Osteocyte (in vitro differentiated cells): Measurements from ENCODE around the gene KRTAP12-3. TPM values are rescaled to one million over a fixed set of nuclear protein-coding genes. Genes with fewer than 3 reads are reported as not detected.
"Not testable (repeated sequence)": the region's sequence is repeated elsewhere in the genome, so short reads cannot be mapped to it uniquely, and the experiment has no call there.

Source experiments
- DNase-seq: peaks from one replicate; pipeline ENCODE4 v3.0.0; 2021; ENCODE audit warnings: mixed read lengths; ENCODE audit not compliant: unreplicated experiment; ENCODE audit errors: extremely low spot score
- H3K27ac Mint-ChIP-seq: one replicate; pipeline ENCODE4 v1.8.0; 2021; ENCODE audit warnings: mild to moderate bottlenecking, mixed read lengths; ENCODE audit not compliant: unreplicated experiment
- H3K27me3 Mint-ChIP-seq: one replicate; pipeline ENCODE4 v1.8.0; 2021; ENCODE audit warnings: mixed read lengths; ENCODE audit not compliant: unreplicated experiment
- H3K36me3 Mint-ChIP-seq: one replicate; pipeline ENCODE4 v1.8.0; 2021; ENCODE audit warnings: mixed read lengths; ENCODE audit not compliant: unreplicated experiment
- H3K4me1 Mint-ChIP-seq: one replicate; pipeline ENCODE4 v1.8.0; 2021; ENCODE audit warnings: mixed read lengths; ENCODE audit not compliant: unreplicated experiment
- H3K4me3 Mint-ChIP-seq: one replicate; pipeline ENCODE4 v1.8.0; 2021; ENCODE audit warnings: mild to moderate bottlenecking, moderate library complexity, mixed read lengths; ENCODE audit not compliant: unreplicated experiment
- H3K9me3 Mint-ChIP-seq: one replicate; pipeline ENCODE4 v1.8.0; 2021; ENCODE audit warnings: mixed read lengths; ENCODE audit not compliant: unreplicated experiment
- CTCF ChIP-seq: fragments of 200-600 bp; sonication (generic); IDR thresholded peaks from 2 replicates; pipeline ENCODE4 v1.5.0; 2021; ENCODE audit warnings: antibody characterized with exemption, mild to moderate bottlenecking, moderate library complexity
- total RNA-seq: library from RNA; stranded (reverse); gene quantifications from 2 replicates; pipeline ENCODE4 v1.2.1, GENCODE V29; 2021

KRTAP12-3 gene
- total RNA-seq, 1 donor from 2014 or later, result not detected

DNA sequence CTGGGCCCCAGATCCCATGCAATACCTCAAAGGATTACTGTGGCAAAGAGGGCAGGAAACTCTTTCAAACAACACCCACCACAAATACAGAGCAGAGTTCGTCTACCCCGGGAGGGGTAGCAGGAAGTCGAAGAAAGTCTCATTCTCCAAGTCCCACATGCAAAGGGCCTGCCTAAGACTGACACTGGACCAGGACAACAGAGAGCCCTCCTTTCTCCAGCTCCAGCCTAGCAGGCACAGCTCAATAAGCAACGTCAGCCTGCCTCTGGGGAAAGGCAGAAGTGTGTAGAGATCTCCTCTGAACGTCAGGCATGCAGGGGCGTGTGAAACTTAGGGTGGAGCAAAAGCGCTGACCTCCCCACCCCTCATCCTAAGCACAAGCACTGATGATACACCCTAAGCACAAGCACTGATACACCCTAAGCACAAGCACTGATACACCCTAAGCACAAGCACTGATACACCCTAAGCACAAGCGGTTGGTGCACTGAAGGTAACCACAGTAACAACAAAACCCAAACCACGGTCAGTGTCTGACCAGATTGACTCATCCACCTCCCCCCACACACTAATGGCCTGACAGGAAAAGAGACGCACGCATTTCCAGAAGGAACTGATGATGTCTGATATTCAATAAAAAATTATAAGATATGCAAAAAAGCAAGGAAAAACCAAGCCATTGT lies 1.3 kb downstream of the KRTAP12-3 start:
- peak; percentile 57 for DNase-seq
- no peaks in the 10 kb centered on the region for H3K4me1 Mint-ChIP-seq
- H3K9me3 Mint-ChIP-seq, result peaks cover 11% of the 10 kb centered on the region
- H3K27me3 Mint-ChIP-seq, result peaks cover 38% of the 10 kb centered on the region
- H3K4me3 Mint-ChIP-seq, result no peak overlapping the region
- no peak for TF ChIP-seq CTCF
- no peaks in the 10 kb centered on the region for H3K36me3 Mint-ChIP-seq
- no peak overlapping the region for H3K27ac Mint-ChIP-seq

DNA sequence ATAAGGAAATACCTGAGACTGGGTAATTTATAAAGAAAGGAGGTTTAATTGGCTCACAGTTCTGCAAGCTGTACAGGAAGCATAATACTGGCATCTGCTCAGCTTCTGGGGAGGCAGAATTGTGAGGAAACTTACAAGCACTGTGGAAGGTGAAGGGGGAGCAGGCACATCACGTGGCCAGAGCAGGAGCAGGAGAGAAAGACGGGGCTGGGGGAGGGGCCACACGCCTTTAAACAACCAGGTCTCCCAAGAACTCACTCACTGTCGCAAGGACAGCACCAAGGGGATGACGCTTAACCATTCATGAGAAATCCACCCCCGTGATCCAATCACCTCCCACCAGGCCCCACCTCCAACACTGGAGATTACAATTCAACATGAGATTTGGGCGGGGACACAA lies 3.8 kb downstream of the KRTAP12-3 start:
- peaks cover 40% of the 10 kb centered on the region for H3K27me3 Mint-ChIP-seq
- DNase-seq, result peak; percentile 63
- not testable (repeated sequence) for H3K27ac Mint-ChIP-seq, H3K36me3 Mint-ChIP-seq, H3K4me1 Mint-ChIP-seq, H3K9me3 Mint-ChIP-seq, H3K4me3 Mint-ChIP-seq

GRCh38 chr21:44664691-44665090 lies 7.0 kb downstream of the KRTAP12-3 start:
- peaks cover 8% of the 10 kb centered on the region for H3K9me3 Mint-ChIP-seq
- peaks cover 48% of the 10 kb centered on the region for H3K27me3 Mint-ChIP-seq
- H3K4me1 Mint-ChIP-seq, result no peaks in the 10 kb centered on the region
- H3K36me3 Mint-ChIP-seq, result no peaks in the 10 kb centered on the region
- TF ChIP-seq CTCF, result no peak
- DNase-seq, result peak; percentile 72
- no peak overlapping the region for H3K27ac Mint-ChIP-seq
- no peak overlapping the region for H3K4me3 Mint-ChIP-seq

GRCh38 chr21:44666401-44667320 lies 8.9 kb downstream of the KRTAP12-3 start, which contains the start of gene KRTAP12-2:
Gene KRTAP12-2, minus strand, starts transcription at chr21:44666927. Its CDS starts 41 bp downstream, at chr21:44666886.
- H3K36me3 Mint-ChIP-seq, result no peaks in the 10 kb centered on the region
- H3K27ac Mint-ChIP-seq, result no peak within 1 kb of the TSS
- peaks cover 37% of the 10 kb centered on the region for H3K27me3 Mint-ChIP-seq
- H3K4me3 Mint-ChIP-seq, result no peak within 1 kb of the TSS
- peak; percentile 73 for DNase-seq
- peaks cover 14% of the 10 kb centered on the region for H3K9me3 Mint-ChIP-seq
- no peaks in the 10 kb centered on the region for H3K4me1 Mint-ChIP-seq
- no peak for TF ChIP-seq CTCF

- Mint-ChIP-seq H3K36me3 (no peaks in the 10 kb centered on the region), H3K4me3 (no peak overlapping the region), H3K9me3 (peaks cover 17% of the 10 kb centered on the region), H3K27ac (no peak overlapping the region), H3K27me3 (peaks cover 30% of the 10 kb centered on the region), H3K4me1 (no peaks in the 10 kb centered on the region)
- TF ChIP-seq CTCF, result no peak
- DNase-seq, result peak; percentile 51
These were observed 9.9 kb downstream of the KRTAP12-3 start for GRCh38 chr21:44667612-44668011.
